OCI-LY3 (cell line): ENCODE measurements around the gene CHD3.

ENCODE experiments used
- H2AFZ ChIP-seq: fragments of 200-600, 300-600 bp; shearing (Covaris generic); 2 replicates; pipeline ENCODE4 v1.6.0; 2014; ENCODE audit warnings: antibody characterized with exemption, low read depth, low read length
- H3K27ac ChIP-seq: fragments of 200-600, 300-600 bp; sonication (generic); 2 replicates; pipeline ENCODE4 v1.5.1; 2014; ENCODE audit warnings: mild to moderate bottlenecking, low read length, moderate library complexity, mixed read lengths
- H3K27me3 ChIP-seq: fragments of 200-600, 300-600 bp; sonication (generic); 2 replicates; pipeline ENCODE4 v1.6.1; 2014; ENCODE audit warnings: low read depth, low read length, mixed read lengths
- H3K36me3 ChIP-seq: fragments of 200-600, 300-600 bp; sonication (generic); replicated peaks from 2 replicates; pipeline ENCODE3; 2014; ENCODE audit warnings: low read depth, low read length, mixed read lengths
- H3K4me1 ChIP-seq: fragments of 300-600, 200-600 bp; sonication (generic); 2 replicates; pipeline ENCODE4 v1.6.1; 2014; ENCODE audit warnings: low read length, mixed read lengths
- H3K4me2 ChIP-seq: fragments of 200-600, 300-600 bp; sonication (generic); 2 replicates; pipeline ENCODE4 v1.6.1; 2014; ENCODE audit warnings: low read length, mixed read lengths
- H3K4me3 ChIP-seq: fragments of 300-600, 200-600 bp; sonication (generic); 2 replicates; pipeline ENCODE4 v1.5.1; 2014; ENCODE audit warnings: antibody characterized with exemption, mild to moderate bottlenecking, low read length, moderate library complexity
- H3K79me2 ChIP-seq: fragments of 300-600, 200-600 bp; shearing (Covaris generic); 2 replicates; pipeline ENCODE4 v1.6.1; 2014; ENCODE audit warnings: mild to moderate bottlenecking, low read length, mixed read lengths
- H3K9ac ChIP-seq: fragments of 300-600, 200-600 bp; shearing (Covaris generic); 2 replicates; pipeline ENCODE4 v1.6.0; 2014; ENCODE audit warnings: mild to moderate bottlenecking, low read length, moderate library complexity
- H3K9me3 ChIP-seq: fragments of 200-600, 300-600 bp; shearing (Covaris generic); 2 replicates; pipeline ENCODE4 v1.6.1; 2014; ENCODE audit warnings: low read length, mixed read lengths; ENCODE audit not compliant: insufficient read depth
- H4K20me1 ChIP-seq: fragments of 200-600, 300-600 bp; sonication (generic); 2 replicates; pipeline ENCODE4 v1.6.1; 2016; ENCODE audit warnings: low read length, mixed read lengths; ENCODE audit not compliant: insufficient read depth
- EZH2phosphoT487 ChIP-seq: fragments of 200-600 bp; shearing (Covaris generic); IDR thresholded peaks from 2 replicates; pipeline ENCODE4 v1.6.1; 2018; ENCODE audit warnings: antibody characterized with exemption, mixed run types, low read depth
- TF ChIP-seq, protein P1 (sequence below): fragments of 200-600, 300-600 bp; sonication (generic); IDR thresholded peaks from 2 replicates; pipeline ENCODE4 v1.5.1; 2014; ENCODE audit warnings: antibody characterized with exemption, low read length, low read depth

Gene CHD3

GRCh38 chr17:7944326-7944725 lies 55.7 kb downstream of the CHD3 start:
- Histone ChIP-seq H3K36me3 (peaks cover 30% of the 10 kb centered on the region), H3K4me2 (no peak overlapping the region), H3K79me2 (no peaks in the 10 kb centered on the region), H4K20me1 (no peaks in the 10 kb centered on the region), H3K27me3 (no peaks in the 10 kb centered on the region), H3K27ac (no peak overlapping the region), H3K4me3 (no peak overlapping the region), H2AFZ (no peak overlapping the region), H3K9ac (no peak overlapping the region), H3K9me3 (no peaks in the 10 kb centered on the region), H3K4me1 (peaks cover 7% of the 10 kb centered on the region; the same call in 1 of the 2 replicates)
- no peak for TF ChIP-seq EZH2phosphoT487
- TF ChIP-seq, protein P1, sequence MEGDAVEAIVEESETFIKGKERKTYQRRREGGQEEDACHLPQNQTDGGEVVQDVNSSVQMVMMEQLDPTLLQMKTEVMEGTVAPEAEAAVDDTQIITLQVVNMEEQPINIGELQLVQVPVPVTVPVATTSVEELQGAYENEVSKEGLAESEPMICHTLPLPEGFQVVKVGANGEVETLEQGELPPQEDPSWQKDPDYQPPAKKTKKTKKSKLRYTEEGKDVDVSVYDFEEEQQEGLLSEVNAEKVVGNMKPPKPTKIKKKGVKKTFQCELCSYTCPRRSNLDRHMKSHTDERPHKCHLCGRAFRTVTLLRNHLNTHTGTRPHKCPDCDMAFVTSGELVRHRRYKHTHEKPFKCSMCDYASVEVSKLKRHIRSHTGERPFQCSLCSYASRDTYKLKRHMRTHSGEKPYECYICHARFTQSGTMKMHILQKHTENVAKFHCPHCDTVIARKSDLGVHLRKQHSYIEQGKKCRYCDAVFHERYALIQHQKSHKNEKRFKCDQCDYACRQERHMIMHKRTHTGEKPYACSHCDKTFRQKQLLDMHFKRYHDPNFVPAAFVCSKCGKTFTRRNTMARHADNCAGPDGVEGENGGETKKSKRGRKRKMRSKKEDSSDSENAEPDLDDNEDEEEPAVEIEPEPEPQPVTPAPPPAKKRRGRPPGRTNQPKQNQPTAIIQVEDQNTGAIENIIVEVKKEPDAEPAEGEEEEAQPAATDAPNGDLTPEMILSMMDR, result no peak

DNA sequence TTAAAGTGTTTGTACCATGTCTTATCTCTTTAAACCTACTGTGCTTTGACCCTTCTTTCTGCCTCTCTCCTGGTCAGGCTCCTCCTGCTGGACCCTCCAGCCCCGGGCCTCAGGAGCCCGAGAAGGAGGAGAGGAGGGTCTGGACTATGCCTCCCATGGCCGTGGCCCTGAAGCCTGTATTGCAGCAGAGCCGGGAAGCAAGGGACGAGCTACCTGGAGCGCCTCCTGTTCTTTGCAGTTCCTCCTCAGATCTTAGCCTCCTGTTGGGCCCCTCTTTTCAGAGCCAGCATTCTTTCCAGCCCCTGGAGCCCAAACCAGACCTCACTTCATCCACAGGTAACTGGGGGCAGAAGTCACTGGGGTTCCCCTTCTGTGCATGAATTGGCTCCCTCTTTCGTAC lies 57.1 kb downstream of the CHD3 start:
- Histone ChIP-seq H3K4me3 (no peak overlapping the region), H3K9ac (no peak overlapping the region), H4K20me1 (no peaks in the 10 kb centered on the region), H3K27me3 (no peaks in the 10 kb centered on the region), H3K36me3 (peaks cover 31% of the 10 kb centered on the region), H3K27ac (no peak overlapping the region), H3K4me1 (peaks cover 7% of the 10 kb centered on the region; the same call in 1 of the 2 replicates), H2AFZ (no peak overlapping the region), H3K4me2 (no peak overlapping the region), H3K79me2 (no peaks in the 10 kb centered on the region), H3K9me3 (no peaks in the 10 kb centered on the region)
- TF ChIP-seq EZH2phosphoT487, result no peak
- TF ChIP-seq, protein P1, result no peak

DNA sequence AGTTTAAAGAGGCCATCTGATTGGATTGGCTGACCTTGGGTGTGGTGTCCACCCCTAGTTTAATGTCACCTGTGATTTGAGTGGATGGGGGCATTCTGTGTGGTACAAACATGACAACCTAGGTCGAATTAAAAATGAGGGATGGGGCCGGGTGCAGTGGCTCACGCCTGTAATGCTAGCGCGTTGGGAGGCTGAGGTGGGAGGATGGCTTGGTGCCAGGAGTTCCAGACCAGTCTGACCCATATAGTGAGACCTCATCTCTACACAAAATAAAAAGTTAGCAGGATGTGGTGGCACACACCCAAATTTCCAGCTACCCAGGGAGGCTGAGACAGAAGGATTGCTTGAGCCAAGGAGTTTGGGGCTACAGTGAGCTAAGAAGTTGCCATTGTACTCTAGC lies 57.9 kb downstream of the CHD3 start:
- Histone ChIP-seq H3K4me2 (no peak overlapping the region), H3K79me2 (no peaks in the 10 kb centered on the region), H4K20me1 (no peaks in the 10 kb centered on the region), H2AFZ (no peak overlapping the region), H3K4me3 (no peak overlapping the region), H3K9ac (no peak overlapping the region), H3K36me3 (peaks cover 31% of the 10 kb centered on the region), H3K4me1 (peaks cover 12% of the 10 kb centered on the region), H3K27me3 (no peaks in the 10 kb centered on the region), H3K9me3 (no peaks in the 10 kb centered on the region), H3K27ac (no peak overlapping the region)
- TF ChIP-seq EZH2phosphoT487, result no peak
- TF ChIP-seq, protein P1, result no peak

DNA sequence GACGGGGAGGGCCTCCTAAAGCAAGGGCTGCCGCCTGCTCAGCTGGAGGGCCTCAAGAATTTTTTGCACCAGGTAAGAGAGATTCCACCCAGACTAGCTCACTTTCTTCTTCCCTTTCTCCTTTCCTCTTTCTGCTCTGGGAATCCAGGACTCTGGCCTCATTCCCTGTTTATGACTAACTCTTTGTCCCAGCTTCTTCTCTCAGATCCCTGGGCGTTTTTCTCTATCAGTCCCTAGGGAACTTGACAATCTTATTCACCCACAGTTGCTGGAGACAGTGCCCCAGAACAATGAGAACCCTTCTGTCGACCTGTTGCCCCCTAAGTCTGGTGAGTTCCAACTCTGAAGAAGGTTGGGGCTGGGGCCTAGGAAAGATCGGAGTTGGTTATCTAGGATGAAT lies 59.1 kb downstream of the CHD3 start:
- Histone ChIP-seq H3K79me2 (no peaks in the 10 kb centered on the region), H3K9me3 (no peaks in the 10 kb centered on the region), H2AFZ (no peak overlapping the region), H3K36me3 (peaks cover 31% of the 10 kb centered on the region), H3K4me2 (no peak overlapping the region), H3K9ac (no peak overlapping the region), H3K4me1 (peaks cover 19% of the 10 kb centered on the region), H4K20me1 (no peaks in the 10 kb centered on the region), H3K27me3 (no peaks in the 10 kb centered on the region), H3K27ac (no peak overlapping the region), H3K4me3 (no peak overlapping the region)
- no peak for TF ChIP-seq EZH2phosphoT487
- TF ChIP-seq, protein P1, result no peak
